ENCODE results near the gene MUC4.
"Not testable (repeated sequence)": the region's sequence is repeated elsewhere in the genome, so short reads cannot be mapped to it uniquely, and the experiment has no call there.

MUC4 gene

DNA sequence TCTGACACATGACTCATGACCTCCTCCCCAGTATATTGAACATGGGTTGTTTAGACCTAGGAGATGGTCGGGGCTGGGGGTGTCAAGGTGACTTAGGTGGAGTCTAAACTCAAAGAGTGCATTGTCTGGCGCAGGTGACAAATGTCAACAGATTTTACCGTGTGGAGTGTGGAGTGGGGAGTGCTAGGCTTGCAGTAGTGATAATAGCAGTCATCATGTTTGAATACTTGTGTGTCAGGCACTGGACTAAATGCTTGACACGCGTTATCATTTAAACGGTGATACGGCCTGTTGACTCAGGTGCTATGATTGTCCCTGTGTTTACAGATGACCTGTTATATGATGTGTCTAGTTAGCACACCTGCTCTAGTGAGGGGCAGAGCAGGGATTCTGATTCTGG, 60.2 kb downstream of the MUC4 start:
- TF ChIP-seq CTCF (IDR thresholded peaks at IDR 0.05) (no peak), ZFX (IDR thresholded peaks at IDR 0.05; ENCODE audit: borderline replicate concordance) (no peak)
- no peak overlapping the region for H3K27ac ChIP-seq

GRCh38 chr3:195750797-195751520, 60.8 kb downstream of the MUC4 start:
- TF ChIP-seq ZFX (IDR thresholded peaks at IDR 0.05; ENCODE audit: borderline replicate concordance), result no peak
- TF ChIP-seq CTCF (IDR thresholded peaks at IDR 0.05), result no peak
- H3K27ac ChIP-seq, result no peak overlapping the region

GRCh38 chr3:195749101-195749500, 62.6 kb downstream of the MUC4 start:
- not testable (repeated sequence) for H3K27ac ChIP-seq

GRCh38 chr3:195748661-195749060, 63.1 kb downstream of the MUC4 start:
- TF ChIP-seq ZFX (IDR thresholded peaks at IDR 0.05; ENCODE audit: borderline replicate concordance) (no peak), CTCF (IDR thresholded peaks at IDR 0.05) (no peak)
- no peak overlapping the region for H3K27ac ChIP-seq

DNA sequence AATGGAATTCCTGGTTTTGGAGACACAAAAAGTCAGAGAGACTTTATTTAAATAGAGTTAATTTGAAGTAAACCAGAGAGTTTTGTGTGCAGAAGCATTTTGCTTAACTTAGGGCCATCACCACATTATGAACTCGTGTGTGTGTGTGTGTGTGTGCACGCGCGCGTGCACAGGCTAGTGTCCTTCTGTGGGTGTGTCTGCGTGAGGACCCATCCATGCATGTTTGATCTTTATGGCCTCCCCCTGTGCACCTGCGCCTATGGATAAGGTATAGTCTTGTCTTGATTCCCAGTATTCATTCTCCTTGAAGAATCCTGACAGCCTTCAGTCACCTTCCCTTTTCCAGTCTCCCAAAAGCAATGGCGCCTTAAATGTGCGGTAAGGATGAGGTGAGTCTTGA, 65.0 kb downstream of the MUC4 start:
- TF ChIP-seq ZFX (IDR thresholded peaks at IDR 0.05; ENCODE audit: borderline replicate concordance) (no peak), CTCF (IDR thresholded peaks at IDR 0.05) (no peak)
- no peak overlapping the region for H3K27ac ChIP-seq

DNA sequence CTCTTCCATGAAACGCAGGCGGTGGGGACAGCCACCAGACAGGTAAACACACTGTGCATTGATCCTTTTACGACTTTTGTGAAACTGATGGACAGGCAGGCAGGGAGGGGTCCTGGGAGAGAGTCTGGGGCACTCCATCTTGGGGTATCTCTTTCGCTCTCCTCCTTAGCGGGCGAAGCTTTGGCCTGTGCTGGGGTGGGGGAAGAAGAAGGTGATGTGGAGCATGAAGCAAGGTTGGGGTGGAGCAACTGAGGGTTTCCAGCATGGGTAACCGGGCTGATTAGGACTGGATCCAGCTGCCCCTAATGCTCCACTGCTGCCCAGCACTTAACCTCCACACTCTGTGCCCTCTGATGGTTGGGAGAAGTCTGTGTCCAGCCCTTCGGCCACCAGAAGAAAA, 65.4 kb downstream of the MUC4 start:
- TF ChIP-seq ZFX (IDR thresholded peaks at IDR 0.05; ENCODE audit: borderline replicate concordance) (no peak), CTCF (IDR thresholded peaks at IDR 0.05) (no peak)
- H3K27ac ChIP-seq, result no peak overlapping the region

DNA sequence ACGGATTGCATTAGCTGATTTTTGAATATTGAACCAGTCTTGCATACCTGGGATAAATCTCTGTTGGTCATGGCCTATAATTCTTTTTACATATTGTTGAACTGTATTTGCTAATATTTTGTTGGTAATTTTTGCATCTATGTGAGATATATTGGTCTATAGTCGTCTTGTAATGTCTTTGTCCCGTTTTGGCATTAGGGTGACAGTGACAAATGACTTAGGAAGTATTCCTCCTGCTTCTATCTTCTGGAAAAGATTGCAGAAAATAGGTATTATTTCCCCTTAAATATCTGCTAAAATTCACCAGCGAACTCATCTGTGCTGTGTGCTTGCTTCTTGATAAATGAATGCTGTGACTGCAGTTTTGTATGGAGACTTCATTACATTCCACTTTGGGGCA, 67.3 kb downstream of the MUC4 start:
- no peak for TF ChIP-seq ZFX (IDR thresholded peaks at IDR 0.05; ENCODE audit: borderline replicate concordance)
- no peak for TF ChIP-seq CTCF (IDR thresholded peaks at IDR 0.05)
- no peak overlapping the region for H3K27ac ChIP-seq

DNA sequence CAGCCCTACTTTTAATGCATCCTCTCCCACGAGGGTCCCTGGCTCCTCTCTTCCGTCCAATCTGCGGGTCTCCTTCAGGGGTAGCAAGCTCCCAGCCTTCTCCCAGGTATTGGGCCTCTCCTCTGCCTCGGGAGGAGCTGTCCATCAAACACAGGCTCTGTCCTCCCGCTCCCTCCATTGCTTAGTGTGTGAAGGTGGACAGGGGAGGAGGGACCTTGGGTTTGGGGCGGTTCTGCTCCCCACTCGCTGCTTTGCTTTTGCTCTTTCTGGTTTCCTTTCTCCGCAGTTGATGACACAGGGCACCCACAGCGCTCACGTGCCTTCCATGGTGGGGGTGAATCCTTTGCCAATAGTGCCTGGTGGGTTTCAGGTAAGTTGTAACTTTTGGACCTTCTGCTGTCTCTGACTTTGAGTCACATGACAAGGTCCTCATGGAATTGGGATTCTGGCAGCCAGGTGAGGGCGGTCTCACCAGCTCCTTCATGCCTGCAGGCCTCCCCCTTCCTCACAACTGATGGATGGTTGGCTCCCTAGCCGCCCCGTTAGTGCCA, 72.1 kb downstream of the MUC4 start:
- TF ChIP-seq CTCF (IDR thresholded peaks at IDR 0.05), result no peak
- no peak for TF ChIP-seq ZFX (IDR thresholded peaks at IDR 0.05; ENCODE audit: borderline replicate concordance)
- no peak overlapping the region for H3K27ac ChIP-seq
